GM23338 (cell line): Measurements from ENCODE around the gene JDP2. TPM values are rescaled to one million over a fixed set of nuclear protein-coding genes. Genes with fewer than 3 reads are reported as not detected.

Source experiments
- ATAC-seq: fragments of 200-7000 bp; cut with Tn5 transposase; 3 replicates; pipeline ENCODE4 v1.9.1; 2020
- DNase-seq: peaks from one replicate; pipeline ENCODE4 v3.0.0-alpha.2; 2015; ENCODE audit warnings: low spot score
- H2AFZ ChIP-seq: fragments of 200-600 bp; sonication (generic); 2 replicates; pipeline ENCODE4 v1.8.0; 2016; ENCODE audit warnings: antibody characterized with exemption, mild to moderate bottlenecking, moderate library complexity
- H3F3A ChIP-seq: fragments of 200-600 bp; sonication (generic); replicated peaks from 2 replicates; pipeline ENCODE4 v1.8.0; 2017; ENCODE audit warnings: antibody characterized with exemption, mixed run types, low read depth
- H3K27ac ChIP-seq: fragments of 200-600 bp; sonication (generic); 2 replicates; pipeline ENCODE4 v1.6.1; 2016; ENCODE audit warnings: low read depth
- H3K27me3 ChIP-seq: fragments of 200-600 bp; sonication (generic); 2 replicates; pipeline ENCODE4 v1.8.0; 2016; ENCODE audit warnings: mild to moderate bottlenecking, mixed run types, moderate library complexity; ENCODE audit not compliant: insufficient read depth
- H3K36me3 ChIP-seq: fragments of 200-600 bp; sonication (generic); 2 replicates; pipeline ENCODE4 v1.8.0; 2016; ENCODE audit warnings: mild to moderate bottlenecking; ENCODE audit not compliant: insufficient read depth
- H3K4me1 ChIP-seq: fragments of 200-600 bp; sonication (generic); 2 replicates; pipeline ENCODE4 v1.8.0; 2016; ENCODE audit warnings: mild to moderate bottlenecking, moderate library complexity; ENCODE audit not compliant: insufficient read depth
- H3K4me2 ChIP-seq: fragments of 200-600 bp; sonication (generic); 2 replicates; pipeline ENCODE4 v1.7.1; 2017; ENCODE audit warnings: mixed run types
- H3K4me3 ChIP-seq: fragments of 200-600 bp; sonication (generic); 2 replicates; pipeline ENCODE4 v1.6.1; 2016; ENCODE audit warnings: mixed run types
- H3K79me2 ChIP-seq: fragments of 200-600 bp; sonication (generic); replicated peaks from 2 replicates; pipeline ENCODE4 v1.8.0; 2017; ENCODE audit warnings: mild to moderate bottlenecking; ENCODE audit not compliant: insufficient read depth
- H3K9me2 ChIP-seq: fragments of 200-600 bp; sonication (generic); 2 replicates; pipeline ENCODE4 v1.8.0; 2017; ENCODE audit not compliant: insufficient read depth
- H4K20me1 ChIP-seq: fragments of 200-600 bp; sonication (generic); replicated peaks from 2 replicates; pipeline ENCODE4 v1.8.0; 2017; ENCODE audit warnings: mild to moderate bottlenecking; ENCODE audit not compliant: insufficient read depth
- H3K27ac Mint-ChIP-seq: 2 replicates; pipeline ENCODE4 v1.8.0; 2020; ENCODE audit warnings: inconsistent platforms, mild to moderate bottlenecking, moderate library complexity, mixed read lengths
- H3K27me3 Mint-ChIP-seq: 3 replicates; pipeline ENCODE4 v1.8.0; 2022; ENCODE audit warnings: low read depth, mild to moderate bottlenecking, moderate library complexity, mixed read lengths, inconsistent platforms; ENCODE audit not compliant: insufficient read depth, poor library complexity
- H3K36me3 Mint-ChIP-seq: 3 replicates; pipeline ENCODE4 v1.8.0; 2021; ENCODE audit warnings: low read depth, mild to moderate bottlenecking, inconsistent platforms, moderate library complexity, mixed read lengths
- H3K4me1 Mint-ChIP-seq: 3 replicates; pipeline ENCODE4 v1.8.0; 2020; ENCODE audit warnings: mild to moderate bottlenecking, inconsistent platforms, mixed read lengths
- H3K4me3 Mint-ChIP-seq: 3 replicates; pipeline ENCODE4 v1.8.0; 2021; ENCODE audit warnings: moderate library complexity, mild to moderate bottlenecking, inconsistent platforms, mixed read lengths
- H3K9me3 Mint-ChIP-seq: 3 replicates; pipeline ENCODE4 v1.8.0; 2020; ENCODE audit warnings: moderate library complexity, mild to moderate bottlenecking, inconsistent platforms, mixed read lengths
- CREB1 ChIP-seq: fragments of 250-450 bp; sonication (Bioruptor Pico); IDR thresholded peaks from 2 replicates; pipeline ENCODE4 v1.5.0; 2020; ENCODE audit warnings: low read depth, mild to moderate bottlenecking, moderate library complexity
- EZH2 ChIP-seq: fragments of 200-600 bp; sonication (generic); IDR thresholded peaks from one replicate; pipeline ENCODE4 v1.8.0; 2017; ENCODE audit warnings: antibody characterized with exemption, mild to moderate bottlenecking, low read depth; ENCODE audit not compliant: unreplicated experiment
- EZH2phosphoT487 ChIP-seq: fragments of 200-600 bp; sonication (generic); IDR thresholded peaks from one replicate; pipeline ENCODE4 v1.8.1; 2018; ENCODE audit warnings: antibody characterized with exemption; ENCODE audit not compliant: unreplicated experiment
- JUNB ChIP-seq: IDR thresholded peaks from one replicate; pipeline ENCODE4 v1.6.1; 2016; ENCODE audit warnings: antibody characterized with exemption; ENCODE audit not compliant: unreplicated experiment
- NANOG ChIP-seq: IDR thresholded peaks from 2 replicates; pipeline ENCODE4 v1.6.1; 2016; ENCODE audit warnings: antibody characterized with exemption, borderline replicate concordance
- POLR2AphosphoS5 ChIP-seq: IDR thresholded peaks from 2 replicates; pipeline ENCODE4 v1.6.1; 2016; ENCODE audit warnings: antibody characterized with exemption, low read depth
- STAT1 ChIP-seq: IDR thresholded peaks from one replicate; pipeline ENCODE4 v1.6.1; 2016; ENCODE audit warnings: antibody characterized with exemption; ENCODE audit not compliant: unreplicated experiment
- ZNF114 ChIP-seq: fragments of 250-450 bp; sonication (Bioruptor Pico); IDR thresholded peaks from 2 replicates; pipeline ENCODE4 v1.5.0; 2020; ENCODE audit warnings: mild to moderate bottlenecking, moderate library complexity
- ZNF331 ChIP-seq: fragments of 250-450 bp; sonication (Bioruptor Pico); IDR thresholded peaks from 2 replicates; pipeline ENCODE4 v1.5.0; 2020; ENCODE audit warnings: low read depth, mild to moderate bottlenecking, moderate library complexity
- polyA plus RNA-seq: library from polyadenylated mRNA; unstranded; fragments of >200 nt; fragmentation: Nextera tagmentation; extraction: Ambion mirVana; gene quantifications from 2 replicates; pipeline ENCODE4 v1.2.1, GENCODE V29; 2016
- total RNA-seq: library from RNA; depleted of rRNA; stranded (reverse); fragments of >200 nt; shearing (Covaris generic); gene quantifications from 2 replicates; pipeline ENCODE4 v1.2.3, GENCODE V29; 2014
- TF ChIP-seq, protein P1 (sequence below): fragments of 250-450 bp; sonication (Bioruptor Pico); IDR thresholded peaks from 2 replicates; pipeline ENCODE4 v1.5.0; 2020; ENCODE audit warnings: mild to moderate bottlenecking, moderate library complexity
- TF ChIP-seq, protein P2 (sequence below): IDR thresholded peaks from 2 replicates; pipeline ENCODE4 v1.6.1; 2016; ENCODE audit warnings: antibody characterized with exemption
- TF ChIP-seq, protein P3 (sequence below): IDR thresholded peaks from one replicate; pipeline ENCODE4 v1.6.1; 2018; ENCODE audit warnings: antibody characterized with exemption; ENCODE audit not compliant: unreplicated experiment
- TF ChIP-seq, protein P4 (sequence below), 2 experiments: fragments of 200-600 bp in 1 of 2; sonication (generic) in 1 of 2; conservative IDR thresholded peaks; 2 replicates each; pipeline versions ENCODE4 v1.5.1 to v1.6.1; 2016 to 2017; ENCODE audit warnings: antibody characterized with exemption in 2 of 2, low read depth in 2 of 2, mild to moderate bottlenecking in 2 of 2, moderate library complexity in 1 of 2

Gene JDP2
- total and polyA plus RNA-seq, 2 experiments from 2014 or later, result 12.5 to 38.9 TPM

DNA sequence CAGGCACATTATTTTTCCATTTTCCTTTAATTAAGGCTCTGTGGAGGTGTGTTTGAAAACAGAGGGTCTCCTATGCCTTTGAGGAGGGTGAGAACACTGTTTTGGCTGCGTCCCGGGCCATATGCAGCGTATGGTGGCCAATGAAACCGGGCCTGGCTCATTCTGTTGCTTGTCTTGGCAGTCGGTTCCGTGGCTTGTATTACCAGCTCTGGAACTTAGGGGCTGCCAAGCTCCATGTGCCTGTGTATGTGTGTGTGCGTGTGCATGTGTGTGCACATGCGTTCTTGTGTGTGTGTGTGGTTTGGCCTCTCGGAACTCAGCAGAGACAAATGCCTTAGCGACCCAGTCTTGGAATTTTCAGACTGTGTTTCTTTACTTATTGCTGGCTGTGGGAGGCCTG is 2.7 kb downstream of the JDP2 start:
- Histone ChIP-seq H3K27ac (no peak overlapping the region), H2AFZ (no peak overlapping the region), H3K79me2 (peaks cover 63% of the 10 kb centered on the region), H3K4me1 (peaks cover 25% of the 10 kb centered on the region), H3K4me3 (peak overlapping the region; percentile 87; the same call in 1 of the 2 replicates), H4K20me1 (peaks cover 14% of the 10 kb centered on the region; the same call in 1 of the 2 replicates), H3K9me2 (no peaks in the 10 kb centered on the region), H3K4me2 (peak overlapping the region; percentile 93), H3K36me3 (peaks cover 6% of the 10 kb centered on the region), H3K27me3 (peaks cover 19% of the 10 kb centered on the region), H3F3A (no peaks in the 10 kb centered on the region; the same call in none of the 2 replicates)
- peaks cover 38% of the 10 kb centered on the region for H3K36me3 Mint-ChIP-seq
- peak overlapping the region; percentile 78; the same call in 1 of the 2 replicates for H3K27ac Mint-ChIP-seq
- no peaks in the 10 kb centered on the region for H3K9me3 Mint-ChIP-seq
- H3K27me3 Mint-ChIP-seq, result peaks cover 20% of the 10 kb centered on the region
- H3K4me1 Mint-ChIP-seq, result peaks cover 41% of the 10 kb centered on the region
- TF ChIP-seq EZH2, result no peak
- TF ChIP-seq, protein P1, sequence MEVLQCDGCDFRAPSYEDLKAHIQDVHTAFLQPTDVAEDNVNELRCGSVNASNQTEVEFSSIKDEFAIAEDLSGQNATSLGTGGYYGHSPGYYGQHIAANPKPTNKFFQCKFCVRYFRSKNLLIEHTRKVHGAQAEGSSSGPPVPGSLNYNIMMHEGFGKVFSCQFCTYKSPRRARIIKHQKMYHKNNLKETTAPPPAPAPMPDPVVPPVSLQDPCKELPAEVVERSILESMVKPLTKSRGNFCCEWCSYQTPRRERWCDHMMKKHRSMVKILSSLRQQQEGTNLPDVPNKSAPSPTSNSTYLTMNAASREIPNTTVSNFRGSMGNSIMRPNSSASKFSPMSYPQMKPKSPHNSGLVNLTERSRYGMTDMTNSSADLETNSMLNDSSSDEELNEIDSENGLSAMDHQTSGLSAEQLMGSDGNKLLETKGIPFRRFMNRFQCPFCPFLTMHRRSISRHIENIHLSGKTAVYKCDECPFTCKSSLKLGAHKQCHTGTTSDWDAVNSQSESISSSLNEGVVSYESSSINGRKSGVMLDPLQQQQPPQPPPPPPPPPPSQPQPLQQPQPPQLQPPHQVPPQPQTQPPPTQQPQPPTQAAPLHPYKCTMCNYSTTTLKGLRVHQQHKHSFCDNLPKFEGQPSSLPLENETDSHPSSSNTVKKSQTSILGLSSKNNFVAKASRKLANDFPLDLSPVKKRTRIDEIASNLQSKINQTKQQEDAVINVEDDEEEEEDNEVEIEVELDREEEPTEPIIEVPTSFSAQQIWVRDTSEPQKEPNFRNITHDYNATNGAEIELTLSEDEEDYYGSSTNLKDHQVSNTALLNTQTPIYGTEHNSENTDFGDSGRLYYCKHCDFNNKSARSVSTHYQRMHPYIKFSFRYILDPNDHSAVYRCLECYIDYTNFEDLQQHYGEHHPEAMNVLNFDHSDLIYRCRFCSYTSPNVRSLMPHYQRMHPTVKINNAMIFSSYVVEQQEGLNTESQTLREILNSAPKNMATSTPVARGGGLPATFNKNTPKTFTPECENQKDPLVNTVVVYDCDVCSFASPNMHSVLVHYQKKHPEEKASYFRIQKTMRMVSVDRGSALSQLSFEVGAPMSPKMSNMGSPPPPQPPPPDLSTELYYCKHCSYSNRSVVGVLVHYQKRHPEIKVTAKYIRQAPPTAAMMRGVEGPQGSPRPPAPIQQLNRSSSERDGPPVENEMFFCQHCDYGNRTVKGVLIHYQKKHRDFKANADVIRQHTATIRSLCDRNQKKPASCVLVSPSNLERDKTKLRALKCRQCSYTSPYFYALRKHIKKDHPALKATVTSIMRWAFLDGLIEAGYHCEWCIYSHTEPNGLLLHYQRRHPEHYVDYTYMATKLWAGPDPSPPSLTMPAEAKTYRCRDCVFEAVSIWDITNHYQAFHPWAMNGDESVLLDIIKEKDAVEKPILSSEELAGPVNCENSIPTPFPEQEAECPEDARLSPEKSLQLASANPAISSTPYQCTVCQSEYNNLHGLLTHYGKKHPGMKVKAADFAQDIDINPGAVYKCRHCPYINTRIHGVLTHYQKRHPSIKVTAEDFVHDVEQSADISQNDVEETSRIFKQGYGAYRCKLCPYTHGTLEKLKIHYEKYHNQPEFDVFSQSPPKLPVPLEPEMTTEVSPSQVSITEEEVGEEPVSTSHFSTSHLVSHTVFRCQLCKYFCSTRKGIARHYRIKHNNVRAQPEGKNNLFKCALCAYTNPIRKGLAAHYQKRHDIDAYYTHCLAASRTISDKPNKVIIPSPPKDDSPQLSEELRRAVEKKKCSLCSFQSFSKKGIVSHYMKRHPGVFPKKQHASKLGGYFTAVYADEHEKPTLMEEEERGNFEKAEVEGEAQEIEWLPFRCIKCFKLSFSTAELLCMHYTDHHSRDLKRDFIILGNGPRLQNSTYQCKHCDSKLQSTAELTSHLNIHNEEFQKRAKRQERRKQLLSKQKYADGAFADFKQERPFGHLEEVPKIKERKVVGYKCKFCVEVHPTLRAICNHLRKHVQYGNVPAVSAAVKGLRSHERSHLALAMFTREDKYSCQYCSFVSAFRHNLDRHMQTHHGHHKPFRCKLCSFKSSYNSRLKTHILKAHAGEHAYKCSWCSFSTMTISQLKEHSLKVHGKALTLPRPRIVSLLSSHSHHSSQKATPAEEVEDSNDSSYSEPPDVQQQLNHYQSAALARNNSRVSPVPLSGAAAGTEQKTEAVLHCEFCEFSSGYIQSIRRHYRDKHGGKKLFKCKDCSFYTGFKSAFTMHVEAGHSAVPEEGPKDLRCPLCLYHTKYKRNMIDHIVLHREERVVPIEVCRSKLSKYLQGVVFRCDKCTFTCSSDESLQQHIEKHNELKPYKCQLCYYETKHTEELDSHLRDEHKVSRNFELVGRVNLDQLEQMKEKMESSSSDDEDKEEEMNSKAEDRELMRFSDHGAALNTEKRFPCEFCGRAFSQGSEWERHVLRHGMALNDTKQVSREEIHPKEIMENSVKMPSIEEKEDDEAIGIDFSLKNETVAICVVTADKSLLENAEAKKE (CRISPR knock-in tag), result no peak
- no peak for TF ChIP-seq ZNF114 (CRISPR knock-in tag)
- no peak for TF ChIP-seq POLR2AphosphoS5
- no peak for TF ChIP-seq CREB1 (CRISPR knock-in tag)
- TF ChIP-seq NANOG, result no peak
- TF ChIP-seq, protein P2, sequence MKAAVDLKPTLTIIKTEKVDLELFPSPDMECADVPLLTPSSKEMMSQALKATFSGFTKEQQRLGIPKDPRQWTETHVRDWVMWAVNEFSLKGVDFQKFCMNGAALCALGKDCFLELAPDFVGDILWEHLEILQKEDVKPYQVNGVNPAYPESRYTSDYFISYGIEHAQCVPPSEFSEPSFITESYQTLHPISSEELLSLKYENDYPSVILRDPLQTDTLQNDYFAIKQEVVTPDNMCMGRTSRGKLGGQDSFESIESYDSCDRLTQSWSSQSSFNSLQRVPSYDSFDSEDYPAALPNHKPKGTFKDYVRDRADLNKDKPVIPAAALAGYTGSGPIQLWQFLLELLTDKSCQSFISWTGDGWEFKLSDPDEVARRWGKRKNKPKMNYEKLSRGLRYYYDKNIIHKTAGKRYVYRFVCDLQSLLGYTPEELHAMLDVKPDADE, result no peak
- TF ChIP-seq, protein P3, sequence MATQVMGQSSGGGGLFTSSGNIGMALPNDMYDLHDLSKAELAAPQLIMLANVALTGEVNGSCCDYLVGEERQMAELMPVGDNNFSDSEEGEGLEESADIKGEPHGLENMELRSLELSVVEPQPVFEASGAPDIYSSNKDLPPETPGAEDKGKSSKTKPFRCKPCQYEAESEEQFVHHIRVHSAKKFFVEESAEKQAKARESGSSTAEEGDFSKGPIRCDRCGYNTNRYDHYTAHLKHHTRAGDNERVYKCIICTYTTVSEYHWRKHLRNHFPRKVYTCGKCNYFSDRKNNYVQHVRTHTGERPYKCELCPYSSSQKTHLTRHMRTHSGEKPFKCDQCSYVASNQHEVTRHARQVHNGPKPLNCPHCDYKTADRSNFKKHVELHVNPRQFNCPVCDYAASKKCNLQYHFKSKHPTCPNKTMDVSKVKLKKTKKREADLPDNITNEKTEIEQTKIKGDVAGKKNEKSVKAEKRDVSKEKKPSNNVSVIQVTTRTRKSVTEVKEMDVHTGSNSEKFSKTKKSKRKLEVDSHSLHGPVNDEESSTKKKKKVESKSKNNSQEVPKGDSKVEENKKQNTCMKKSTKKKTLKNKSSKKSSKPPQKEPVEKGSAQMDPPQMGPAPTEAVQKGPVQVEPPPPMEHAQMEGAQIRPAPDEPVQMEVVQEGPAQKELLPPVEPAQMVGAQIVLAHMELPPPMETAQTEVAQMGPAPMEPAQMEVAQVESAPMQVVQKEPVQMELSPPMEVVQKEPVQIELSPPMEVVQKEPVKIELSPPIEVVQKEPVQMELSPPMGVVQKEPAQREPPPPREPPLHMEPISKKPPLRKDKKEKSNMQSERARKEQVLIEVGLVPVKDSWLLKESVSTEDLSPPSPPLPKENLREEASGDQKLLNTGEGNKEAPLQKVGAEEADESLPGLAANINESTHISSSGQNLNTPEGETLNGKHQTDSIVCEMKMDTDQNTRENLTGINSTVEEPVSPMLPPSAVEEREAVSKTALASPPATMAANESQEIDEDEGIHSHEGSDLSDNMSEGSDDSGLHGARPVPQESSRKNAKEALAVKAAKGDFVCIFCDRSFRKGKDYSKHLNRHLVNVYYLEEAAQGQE, result no peak
- no peak for TF ChIP-seq STAT1
- TF ChIP-seq JUNB, result no peak
- no peak for TF ChIP-seq ZNF331 (CRISPR knock-in tag)
- TF ChIP-seq EZH2phosphoT487, result no peak
- TF ChIP-seq, protein P4, sequence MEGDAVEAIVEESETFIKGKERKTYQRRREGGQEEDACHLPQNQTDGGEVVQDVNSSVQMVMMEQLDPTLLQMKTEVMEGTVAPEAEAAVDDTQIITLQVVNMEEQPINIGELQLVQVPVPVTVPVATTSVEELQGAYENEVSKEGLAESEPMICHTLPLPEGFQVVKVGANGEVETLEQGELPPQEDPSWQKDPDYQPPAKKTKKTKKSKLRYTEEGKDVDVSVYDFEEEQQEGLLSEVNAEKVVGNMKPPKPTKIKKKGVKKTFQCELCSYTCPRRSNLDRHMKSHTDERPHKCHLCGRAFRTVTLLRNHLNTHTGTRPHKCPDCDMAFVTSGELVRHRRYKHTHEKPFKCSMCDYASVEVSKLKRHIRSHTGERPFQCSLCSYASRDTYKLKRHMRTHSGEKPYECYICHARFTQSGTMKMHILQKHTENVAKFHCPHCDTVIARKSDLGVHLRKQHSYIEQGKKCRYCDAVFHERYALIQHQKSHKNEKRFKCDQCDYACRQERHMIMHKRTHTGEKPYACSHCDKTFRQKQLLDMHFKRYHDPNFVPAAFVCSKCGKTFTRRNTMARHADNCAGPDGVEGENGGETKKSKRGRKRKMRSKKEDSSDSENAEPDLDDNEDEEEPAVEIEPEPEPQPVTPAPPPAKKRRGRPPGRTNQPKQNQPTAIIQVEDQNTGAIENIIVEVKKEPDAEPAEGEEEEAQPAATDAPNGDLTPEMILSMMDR (conservative IDR thresholded peaks at IDR 0.05; ENCODE audit: low read depth in 2 of 2), result no peak
- DNase-seq, result no peak
- H3K4me3 Mint-ChIP-seq, result no peak overlapping the region
- no peak for ATAC-seq
